A673 (cell line): ENCODE results near the gene RAE1. TPM values are rescaled to one million over a fixed set of nuclear protein-coding genes. Genes with fewer than 3 reads are reported as not detected.

Experiments used
- BruUV-seq: library from RNA; stranded (reverse); fragments of 400-500 nt; replicated peaks from 2 replicates; lab custom pipeline; 2021; lab: Mats Ljungman, UMichigan
- CTCF ChIA-PET: fragments of 300-600 bp; sonication (Branson Sonifier 250); formaldehyde crosslinking; loops from one replicate; lab custom pipeline; 2022; ENCODE audit warnings: antibody characterized with exemption; lab: Charles Lee
- POLR2A ChIA-PET: fragments of 300-600 bp; sonication (Branson Sonifier 250); formaldehyde crosslinking; loops from one replicate; lab custom pipeline; 2022; ENCODE audit warnings: antibody characterized with exemption; ENCODE audit not compliant: low non-redundant PET; lab: Charles Lee
- DNase-seq: peaks from one replicate; pipeline ENCODE4 v3.0.0-alpha.2; 2015; ENCODE audit warnings: low spot score
- H3K27ac ChIP-seq: fragments of 200-600 bp; sonication (generic); 2 replicates; pipeline ENCODE4 v1.5.1; 2016; ENCODE audit warnings: mixed run types, low read depth, mild to moderate bottlenecking, mixed read lengths, antibody characterized with exemption, low read length; ENCODE audit not compliant: poor library complexity, severe bottlenecking
- H3K27me3 ChIP-seq: fragments of 200-600 bp; sonication (generic); replicated peaks from 2 replicates; pipeline ENCODE4 v1.6.1; 2017; ENCODE audit warnings: mixed run types, low read depth, mild to moderate bottlenecking, mixed read lengths, antibody characterized with exemption, low read length; ENCODE audit not compliant: insufficient read depth, poor library complexity
- H3K36me3 ChIP-seq: fragments of 200-600 bp; sonication (generic); 2 replicates; pipeline ENCODE4 v1.6.1; 2016; ENCODE audit warnings: mixed run types, mild to moderate bottlenecking, mixed read lengths, antibody characterized with exemption, low read length; ENCODE audit not compliant: insufficient read depth, poor library complexity, severe bottlenecking
- H3K4me1 ChIP-seq: fragments of 200-600 bp; sonication (generic); 2 replicates; pipeline ENCODE4 v1.6.1; 2017; ENCODE audit warnings: mixed run types, mild to moderate bottlenecking, mixed read lengths, antibody characterized with exemption, low read length; ENCODE audit not compliant: insufficient read depth, poor library complexity, severe bottlenecking
- H3K4me3 ChIP-seq: fragments of 200-600 bp; sonication (generic); 2 replicates; pipeline ENCODE4 v1.5.1; 2016; ENCODE audit warnings: low read depth, mixed run types, mild to moderate bottlenecking, mixed read lengths, low read length; ENCODE audit not compliant: poor library complexity, severe bottlenecking
- H3K9me3 ChIP-seq: fragments of 200-600 bp; sonication (generic); 2 replicates; pipeline ENCODE4 v1.6.1; 2016; ENCODE audit warnings: mixed run types, low read depth, mild to moderate bottlenecking, mixed read lengths, antibody characterized with exemption, low read length; ENCODE audit not compliant: poor library complexity, severe bottlenecking
- EZH2 ChIP-seq: fragments of 200-600 bp; sonication (generic); IDR thresholded peaks from 2 replicates; pipeline ENCODE4 v1.6.1; 2017; ENCODE audit warnings: borderline replicate concordance, low read depth, mild to moderate bottlenecking, mixed read lengths, antibody characterized with exemption, low read length; ENCODE audit not compliant: poor library complexity, severe bottlenecking
- intact Hi-C: fragments of 100-400 bp; cut with micrococcal nuclease; formaldehyde crosslinking; loops from one replicate; pipeline ENCODE4 v1.10.0; 2022; ENCODE audit not compliant: unreplicated experiment
- total RNA-seq: library from RNA; stranded (reverse); gene quantifications from 2 replicates; pipeline ENCODE4 v1.2.3, GENCODE V29; 2021
- TF ChIP-seq, protein P1 (sequence below): fragments of 300-800, 200-600 bp; sonication (generic); conservative IDR thresholded peaks from 2 replicates; pipeline ENCODE4 v1.5.1; 2017; ENCODE audit warnings: low read depth, mild to moderate bottlenecking, antibody characterized with exemption, low read length, moderate library complexity, mixed read lengths

Gene RAE1
- total RNA-seq, 1 experiment from 2014 or later = 70.9 TPM

DNA sequence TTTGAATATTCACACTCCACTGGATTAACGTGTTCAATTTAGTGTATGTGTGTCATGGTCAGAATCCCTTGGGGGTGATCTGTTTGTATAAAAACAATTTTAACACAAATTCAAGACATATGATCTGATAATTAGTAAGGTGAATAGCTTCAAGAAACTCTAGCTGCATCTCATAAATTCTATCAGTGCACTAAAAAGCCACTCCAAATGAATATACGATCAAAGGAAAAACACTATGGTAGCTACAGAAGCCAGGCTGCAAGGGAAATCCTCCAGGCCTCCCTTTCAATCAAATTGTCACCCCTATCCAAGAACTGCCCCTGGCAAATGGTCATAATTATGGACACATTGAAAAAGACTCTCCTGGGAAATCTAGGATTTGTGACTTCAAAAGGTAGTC is 9.4 kb upstream of the RAE1 start:
- intact Hi-C loops = no loop called here
- no peaks in the 10 kb centered on the region for H3K9me3 ChIP-seq
- H3K36me3 ChIP-seq = no peaks in the 10 kb centered on the region
- H3K4me3 ChIP-seq = no peak overlapping the region
- H3K27me3 ChIP-seq = peaks cover 28% of the 10 kb centered on the region
- ChIA-PET CTCF (no interaction called here), POLR2A (no interaction called here)
- no peaks in the 10 kb centered on the region for H3K4me1 ChIP-seq
- no peak for TF ChIP-seq EZH2
- TF ChIP-seq, protein P1, sequence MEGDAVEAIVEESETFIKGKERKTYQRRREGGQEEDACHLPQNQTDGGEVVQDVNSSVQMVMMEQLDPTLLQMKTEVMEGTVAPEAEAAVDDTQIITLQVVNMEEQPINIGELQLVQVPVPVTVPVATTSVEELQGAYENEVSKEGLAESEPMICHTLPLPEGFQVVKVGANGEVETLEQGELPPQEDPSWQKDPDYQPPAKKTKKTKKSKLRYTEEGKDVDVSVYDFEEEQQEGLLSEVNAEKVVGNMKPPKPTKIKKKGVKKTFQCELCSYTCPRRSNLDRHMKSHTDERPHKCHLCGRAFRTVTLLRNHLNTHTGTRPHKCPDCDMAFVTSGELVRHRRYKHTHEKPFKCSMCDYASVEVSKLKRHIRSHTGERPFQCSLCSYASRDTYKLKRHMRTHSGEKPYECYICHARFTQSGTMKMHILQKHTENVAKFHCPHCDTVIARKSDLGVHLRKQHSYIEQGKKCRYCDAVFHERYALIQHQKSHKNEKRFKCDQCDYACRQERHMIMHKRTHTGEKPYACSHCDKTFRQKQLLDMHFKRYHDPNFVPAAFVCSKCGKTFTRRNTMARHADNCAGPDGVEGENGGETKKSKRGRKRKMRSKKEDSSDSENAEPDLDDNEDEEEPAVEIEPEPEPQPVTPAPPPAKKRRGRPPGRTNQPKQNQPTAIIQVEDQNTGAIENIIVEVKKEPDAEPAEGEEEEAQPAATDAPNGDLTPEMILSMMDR = no peak
- no TSS peak for BruUV-seq
- DNase-seq = no peak
- no peak overlapping the region for H3K27ac ChIP-seq

DNA sequence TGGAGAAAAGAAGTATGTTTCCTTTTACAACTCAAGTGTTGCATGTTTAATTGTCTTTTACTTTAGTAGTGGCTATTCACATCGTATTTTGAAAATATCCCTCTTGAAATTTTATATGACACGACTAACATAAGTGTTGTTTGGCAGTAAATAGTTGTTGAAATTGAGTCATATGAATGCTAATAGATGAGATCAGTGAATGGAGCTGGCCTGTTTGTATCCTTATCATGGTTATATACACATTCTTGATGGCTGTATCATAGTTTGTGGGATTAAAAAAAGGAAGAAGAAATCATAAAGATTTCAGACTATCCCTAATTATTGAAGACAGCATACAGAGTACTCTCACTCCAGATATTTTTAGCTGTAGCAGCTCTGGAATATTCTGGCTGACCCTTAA is 8.2 kb upstream of the RAE1 start:
- CTCF ChIA-PET = no interaction called here
- intact Hi-C loops = no loop called here
- POLR2A ChIA-PET = no interaction called here
- BruUV-seq = no TSS peak
- Histone ChIP-seq H3K4me3 (no peak overlapping the region), H3K4me1 (no peaks in the 10 kb centered on the region), H3K36me3 (no peaks in the 10 kb centered on the region), H3K27me3 (peaks cover 17% of the 10 kb centered on the region), H3K9me3 (no peaks in the 10 kb centered on the region), H3K27ac (no peak overlapping the region)
- DNase-seq = no peak
- TF ChIP-seq, protein P1 = no peak
- no peak for TF ChIP-seq EZH2

DNA sequence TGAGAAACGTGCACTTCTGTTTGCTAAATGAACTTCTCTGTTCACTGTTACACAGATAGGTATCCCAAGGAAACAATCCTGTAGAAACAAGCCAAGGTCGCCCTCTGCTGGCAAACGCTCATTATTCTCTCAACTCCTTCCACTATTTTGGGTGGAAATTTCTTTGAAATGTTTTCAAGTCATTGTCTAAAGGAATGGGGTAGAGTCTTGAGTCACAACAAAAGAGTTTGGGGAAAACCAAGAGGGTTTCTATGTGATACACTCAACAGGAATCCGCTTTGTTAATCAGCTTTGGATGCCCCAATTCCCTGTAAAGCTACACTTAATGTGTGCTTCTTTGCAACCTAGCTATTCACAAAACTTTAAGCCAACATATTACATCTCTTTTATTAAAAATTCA is 4.6 kb upstream of the RAE1 start:
- CTCF ChIA-PET = interaction anchor here (1.5 kb wide), 1 partner anchor 256 kb away, joined by 10 read pairs; no protein-coding TSS in a partner anchor
- no TSS peak for BruUV-seq
- intact Hi-C loops = loop anchor here (1.0 kb wide), 1 partner anchor 257 kb away; no protein-coding TSS in a partner anchor

More for the DNA sequence above, 4.6 kb upstream of the RAE1 start:
- TF ChIP-seq EZH2 = no peak
- TF ChIP-seq, protein P1 = peak; percentile 85
- Histone ChIP-seq H3K27ac (no peak overlapping the region), H3K36me3 (no peaks in the 10 kb centered on the region), H3K4me3 (no peak overlapping the region), H3K9me3 (no peaks in the 10 kb centered on the region), H3K4me1 (no peaks in the 10 kb centered on the region), H3K27me3 (peaks cover 2% of the 10 kb centered on the region)
- POLR2A ChIA-PET = no interaction called here
- peak; percentile 76 for DNase-seq
